ENCODE results near the gene SST.
"Not testable (repeated sequence)": the region's sequence is repeated elsewhere in the genome, so short reads cannot be mapped to it uniquely, and the experiment has no call there.

The SST gene

GRCh38 chr3:187681756-187682155 is 11.6 kb upstream of the SST start:
- not testable (repeated sequence) for DNase-seq

- DNase-seq: peak; percentile 31
These were observed 9.6 kb upstream of the SST start for GRCh38 chr3:187679638-187680396.

- no peak for DNase-seq
These were observed 8.6 kb upstream of the SST start for GRCh38 chr3:187678726-187679268.

GRCh38 chr3:187677604-187678003 is 7.4 kb upstream of the SST start:
- no peak for DNase-seq

GRCh38 chr3:187673012-187673411 is 2.8 kb upstream of the SST start:
- no peak for DNase-seq

- no peak for DNase-seq
These were observed 2.7 kb downstream of the SST start for GRCh38 chr3:187667526-187667925.

- no peak for DNase-seq
These were observed 4.3 kb downstream of the SST start for GRCh38 chr3:187665764-187666402.

GRCh38 chr3:187665010-187665409 is 5.2 kb downstream of the SST start:
- DNase-seq: no peak

GRCh38 chr3:187662848-187663409 is 7.3 kb downstream of the SST start:
- no peak for DNase-seq

GRCh38 chr3:187661267-187661666 is 8.9 kb downstream of the SST start:
- DNase-seq: no peak

GRCh38 chr3:187651282-187651681 is 18.9 kb downstream of the SST start:
- no peak for DNase-seq

GRCh38 chr3:187648177-187648576 is 22.0 kb downstream of the SST start:
- no peak for DNase-seq

- DNase-seq: no peak
These were observed 23.1 kb downstream of the SST start for GRCh38 chr3:187646906-187647660.

- not testable (repeated sequence) for DNase-seq
These were observed 24.8 kb downstream of the SST start for GRCh38 chr3:187645379-187645778.

- DNase-seq: no peak
These were observed 27.3 kb downstream of the SST start for GRCh38 chr3:187642861-187643260.

- DNase-seq: no peak
These were observed 28.7 kb downstream of the SST start for GRCh38 chr3:187641320-187642016.

- DNase-seq: no peak
These were observed 29.6 kb downstream of the SST start for GRCh38 chr3:187640569-187641059.

GRCh38 chr3:187639927-187640568 is 30.1 kb downstream of the SST start:
- no peak for DNase-seq

- DNase-seq: no peak
These were observed 33.7 kb downstream of the SST start for GRCh38 chr3:187636528-187636927.

- DNase-seq: no peak
These were observed 39.8 kb downstream of the SST start for GRCh38 chr3:187630404-187630803.

GRCh38 chr3:187629711-187630110 is 40.5 kb downstream of the SST start:
- no peak for DNase-seq

GRCh38 chr3:187628169-187628568 is 42.0 kb downstream of the SST start:
- DNase-seq: no peak

All from central memory CD4-positive, alpha-beta T cell (primary cell).